ENCODE data around the gene C11orf21.

Gene C11orf21

GRCh38 chr11:2320568-2321310 lies 19.0 kb upstream of the C11orf21 start:
- no peak for DNase-seq

GRCh38 chr11:2319791-2320472 lies 18.2 kb upstream of the C11orf21 start:
- DNase-seq = no peak

GRCh38 chr11:2318707-2319106 lies 17.0 kb upstream of the C11orf21 start:
- no peak for DNase-seq

- no peak for DNase-seq
Observed at GRCh38 chr11:2318123-2318522, 16.4 kb upstream of the C11orf21 start.

GRCh38 chr11:2317354-2318050 lies 15.8 kb upstream of the C11orf21 start:
- DNase-seq = no peak

- no peak for DNase-seq
Observed at GRCh38 chr11:2316963-2317244, 15.2 kb upstream of the C11orf21 start.

GRCh38 chr11:2316169-2316962 lies 14.6 kb upstream of the C11orf21 start:
- no peak for DNase-seq

GRCh38 chr11:2315395-2316168 lies 13.9 kb upstream of the C11orf21 start:
- DNase-seq = no peak

- peak; percentile 72 for DNase-seq
Observed at GRCh38 chr11:2314525-2315394, 13.0 kb upstream of the C11orf21 start.

- no peak for DNase-seq
Observed at GRCh38 chr11:2314136-2314524, 12.4 kb upstream of the C11orf21 start.

- DNase-seq = no peak
Observed at GRCh38 chr11:2313051-2313951, 11.6 kb upstream of the C11orf21 start.

GRCh38 chr11:2312232-2313042 lies 10.7 kb upstream of the C11orf21 start:
- DNase-seq = no peak

- no peak for DNase-seq
Observed at GRCh38 chr11:2311353-2312133, 9.8 kb upstream of the C11orf21 start.

- no peak for DNase-seq
Observed at GRCh38 chr11:2310786-2311352, 9.2 kb upstream of the C11orf21 start.

GRCh38 chr11:2310073-2310785 lies 8.5 kb upstream of the C11orf21 start:
- DNase-seq = no peak

GRCh38 chr11:2309251-2310072 lies 7.7 kb upstream of the C11orf21 start:
- DNase-seq = no peak

- DNase-seq = peak; percentile 54
Observed at GRCh38 chr11:2308713-2309112, 7.0 kb upstream of the C11orf21 start.
